Gastroesophageal sphincter (tissue), 4 donors: ENCODE results near the gene VAV1. TPM values are rescaled to one million over a fixed set of nuclear protein-coding genes. Genes with fewer than 3 reads are reported as not detected.
A peak's percentile ranks its signal among the peaks of the same experiment; 100 is the strongest.
"Not testable (repeated sequence)": the region's sequence is repeated elsewhere in the genome, so short reads cannot be mapped to it uniquely, and the experiment has no call there.

ENCODE experiments used
- ATAC-seq: fragments of 150-250 bp; one replicate; pipeline ENCODE4 v1.9.1; 2016; ENCODE audit warnings: mild to moderate bottlenecking, moderate library complexity
- H3K27ac ChIP-seq, 4 donors: fragments of 200-600 bp; sonication (generic) in 3 of 4; 1 replicate in 3 of 4; 2 replicates in 1 of 4; pipeline ENCODE4 v1.5.1; 2016 to 2019
- H3K27me3 ChIP-seq: fragments of 200-600 bp; sonication (generic); one replicate; pipeline ENCODE4 v1.5.1; 2019
- H3K36me3 ChIP-seq, 2 donors: fragments of 200-600 bp; sonication (generic); one replicate each; pipeline ENCODE4 v1.5.1; 2019; ENCODE audit warnings: control low read depth in 1 of 2
- H3K4me1 ChIP-seq, 3 donors: fragments of 200-600 bp; sonication (generic); 1 replicate in 2 of 3; 2 replicates in 1 of 3; pipeline ENCODE4 v1.5.1; 2016 to 2019; ENCODE audit warnings: control low read depth in 2 of 3
- H3K4me3 ChIP-seq, 2 donors: fragments of 200-600 bp; sonication (generic); one replicate each; pipeline ENCODE4 v1.5.1; 2019; ENCODE audit warnings: mild to moderate bottlenecking in 1 of 2, moderate library complexity in 1 of 2
- H3K9me3 ChIP-seq, 3 donors: fragments of 200-600 bp; sonication (generic); one replicate each; pipeline ENCODE4 v1.5.1; 2017 to 2019; ENCODE audit warnings: control low read depth in 2 of 3
- CTCF ChIP-seq, 4 experiments: fragments of 200-600 bp in 2 of 4; fragments of 450-650 bp in 2 of 4; sonication (generic) in 1 of 4; IDR thresholded peaks; one replicate each; pipeline ENCODE4 v1.5.1; 2017 to 2019; ENCODE audit warnings: antibody characterized with exemption in 4 of 4, mild to moderate bottlenecking in 2 of 4, moderate library complexity in 2 of 4
- EP300 ChIP-seq: sonication (generic); formaldehyde crosslinking; IDR thresholded peaks from one replicate; pipeline ENCODE4 v1.6.1; 2017; ENCODE audit warnings: antibody characterized with exemption, mild to moderate bottlenecking
- POLR2A ChIP-seq, 2 donors: fragments of 450-650 bp; IDR thresholded peaks; one replicate each; pipeline ENCODE4 v1.6.1; 2017; ENCODE audit warnings: antibody characterized with exemption in 2 of 2, mild to moderate bottlenecking in 2 of 2, moderate library complexity in 1 of 2
- POLR2AphosphoS5 ChIP-seq: sonication (generic); formaldehyde crosslinking; IDR thresholded peaks from one replicate; pipeline ENCODE4 v1.6.1; 2017; ENCODE audit warnings: antibody characterized with exemption
- WGBS, 2 donors: methylation state at CpG; one replicate each; pipeline ENCODE4 v1.1.5; 2018; ENCODE audit warnings: low coverage in 1 of 2; 5-methylcytosine and 5-hydroxymethylcytosine counted together
- total RNA-seq, 4 donors: library from RNA; depleted of rRNA; stranded (reverse); fragments of >200 nt; gene quantifications; one replicate each; pipeline ENCODE4 v1.1.0, GENCODE V29; 2016

The VAV1 gene
- total RNA-seq, 4 donors from 2014 or later = 2.3 to 7.8 (median 5.7) TPM

GRCh38 chr19:6744381-6745301 is 27.9 kb upstream of the VAV1 start:
- Histone ChIP-seq H3K4me1 (peaks cover 3 to 58% (median 23%) of the 10 kb centered on the region in 3 donors), H3K9me3 (no peaks in the 10 kb centered on the region), H3K4me3 (peak overlapping the region in 1 of 2 donors; percentile 30), H3K27me3 (no peaks in the 10 kb centered on the region), H3K27ac (peak overlapping the region; percentile 72 to 96 (median 92)), H3K36me3 (peaks cover 0 to 66% of the 10 kb centered on the region in 2 donors)
- TF ChIP-seq CTCF (IDR thresholded peaks at IDR 0.05) = peak in 2 of 4 experiments; percentile 21 to 22
- no peak for TF ChIP-seq POLR2A (IDR thresholded peaks at IDR 0.05)
- no peak for TF ChIP-seq EP300
- peak; percentile 74 for TF ChIP-seq POLR2AphosphoS5
- 23% methylated on average over 7 of the region's 41 CpGs; no CpG with 5 or more reads in 1 of the 2 donors for WGBS, 2 donors
- peak; percentile 86 for ATAC-seq

DNA sequence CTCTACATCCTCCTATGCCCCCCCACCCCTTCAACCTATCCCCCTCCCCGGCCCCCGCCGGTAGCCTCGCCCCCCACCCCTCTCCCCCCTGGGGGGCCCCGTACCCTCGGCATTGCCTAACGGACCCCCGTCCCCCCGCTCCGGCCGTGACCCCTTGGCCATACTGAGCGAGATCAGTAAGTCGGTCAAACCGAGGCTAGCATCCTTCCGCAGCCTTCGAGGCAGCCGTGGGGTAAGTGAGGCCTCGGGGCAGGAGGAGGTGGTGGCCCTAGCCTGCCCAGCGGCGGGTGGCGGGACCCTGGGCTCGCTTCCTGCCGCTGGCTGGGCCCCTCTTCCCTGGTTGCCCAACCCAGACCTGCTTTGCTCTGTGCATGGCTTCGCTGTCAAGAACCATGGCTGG is 26.5 kb upstream of the VAV1 start:
- peaks cover 3 to 56% (median 23%) of the 10 kb centered on the region in 3 donors for H3K4me1 ChIP-seq
- TF ChIP-seq EP300 (no peak), POLR2AphosphoS5 (no peak), POLR2A (IDR thresholded peaks at IDR 0.05) (no peak), CTCF (IDR thresholded peaks at IDR 0.05) (no peak)
- no CpG with 5 or more reads among the region's 24 CpGs for WGBS, 2 donors
- no peaks in the 10 kb centered on the region for H3K9me3 ChIP-seq
- no peak for ATAC-seq
- H3K27me3 ChIP-seq = no peaks in the 10 kb centered on the region
- peaks cover 0 to 79% of the 10 kb centered on the region in 2 donors for H3K36me3 ChIP-seq
- H3K4me3 ChIP-seq = no peak overlapping the region
- H3K27ac ChIP-seq = peak overlapping the region in 3 of 4 donors; percentile 50 to 93 (median 92)

DNA sequence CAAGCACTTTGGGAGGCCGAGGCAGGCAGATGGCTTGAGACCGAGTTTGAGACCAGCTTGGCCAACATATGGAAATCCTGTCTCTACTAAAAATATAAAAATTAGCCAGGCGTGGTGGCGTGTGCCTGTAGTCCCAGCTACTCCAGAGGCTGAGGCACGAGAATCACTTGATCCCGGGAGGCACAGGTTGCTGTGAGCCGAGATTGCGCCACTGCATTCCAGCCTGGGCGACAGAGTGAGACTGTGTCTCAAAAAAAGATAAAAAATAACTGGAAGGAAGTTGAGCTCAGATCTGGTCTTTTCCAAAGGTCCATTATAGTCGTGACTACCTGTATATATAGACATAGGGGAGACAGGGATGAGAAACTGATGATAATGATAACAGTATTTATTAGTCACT is 24.0 kb upstream of the VAV1 start:
- H3K27ac ChIP-seq = peak overlapping the region in 2 of 4 donors; percentile 30 to 41
- H3K36me3 ChIP-seq = peaks cover 0 to 81% of the 10 kb centered on the region in 2 donors
- H3K4me1 ChIP-seq = peaks cover 3 to 42% (median 32%) of the 10 kb centered on the region in 3 donors
- H3K27me3 ChIP-seq, H3K4me3 ChIP-seq, H3K9me3 ChIP-seq, ATAC-seq: not testable (repeated sequence)
- 83 to 85% methylated on average over 6 of the region's 10 CpGs for whole genome bisulfite sequencing, 2 donors

DNA sequence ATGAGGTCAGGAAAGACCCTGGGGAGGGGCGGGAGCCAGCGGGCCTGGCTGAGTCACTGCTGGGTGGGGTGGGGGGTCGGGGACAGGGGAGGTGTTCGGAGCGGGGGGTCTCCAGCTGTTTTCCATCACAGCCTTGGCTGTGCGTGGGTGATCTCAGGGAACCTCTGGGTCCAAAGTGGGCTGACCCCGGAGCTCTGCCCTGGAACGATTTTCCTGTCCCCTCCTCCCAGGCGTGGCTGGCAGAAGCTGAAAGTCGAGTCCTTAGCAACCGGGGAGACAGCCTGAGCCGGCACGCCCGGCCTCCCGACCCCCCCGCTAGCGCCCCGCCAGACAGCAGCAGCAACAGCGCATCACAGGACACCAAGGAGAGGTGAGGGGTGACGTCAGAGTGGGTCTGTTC is 22.4 kb upstream of the VAV1 start:
- WGBS, 2 donors = no CpG with 5 or more reads among the region's 20 CpGs
- H3K4me1 ChIP-seq = peaks cover 0 to 32% (median 19%) of the 10 kb centered on the region in 3 donors
- TF ChIP-seq POLR2AphosphoS5 = no peak
- TF ChIP-seq POLR2A (IDR thresholded peaks at IDR 0.05) = no peak
- TF ChIP-seq EP300 = no peak
- no peak for TF ChIP-seq CTCF (IDR thresholded peaks at IDR 0.05)
- peaks cover 0 to 71% of the 10 kb centered on the region in 2 donors for H3K36me3 ChIP-seq
- no peak overlapping the region for H3K4me3 ChIP-seq
- H3K27ac ChIP-seq = peak overlapping the region in 3 of 4 donors; percentile 56 to 67 (median 59)
- H3K27me3 ChIP-seq = no peaks in the 10 kb centered on the region
- H3K9me3 ChIP-seq = no peaks in the 10 kb centered on the region
- ATAC-seq = peak; percentile 60

DNA sequence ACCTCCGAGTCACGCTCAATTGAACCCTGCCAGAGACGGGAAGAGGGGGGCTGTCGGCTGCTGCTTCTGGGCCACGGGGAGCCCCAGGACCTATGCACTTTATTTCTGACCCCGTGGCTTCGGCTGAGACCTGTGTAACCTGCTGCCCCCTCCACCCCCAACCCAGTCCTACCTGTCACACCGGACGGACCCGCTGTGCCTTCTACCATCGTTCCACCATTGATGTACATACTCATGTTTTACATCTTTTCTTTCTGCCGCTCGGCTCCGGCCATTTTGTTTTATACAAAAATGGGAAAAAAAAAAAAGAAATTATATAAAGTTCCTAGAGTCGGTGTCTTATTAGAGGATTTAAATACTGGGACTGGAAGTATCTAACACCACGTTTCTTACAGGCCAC is 21.3 kb upstream of the VAV1 start:
- WGBS, 2 donors = 50 to 84% methylated on average over 1 to 16 of the region's 16 CpGs
- Histone ChIP-seq H3K27ac (peak overlapping the region in 1 of 4 donors; percentile 67), H3K9me3 (no peaks in the 10 kb centered on the region), H3K4me3 (no peak overlapping the region), H3K27me3 (no peaks in the 10 kb centered on the region), H3K36me3 (peaks cover 0 to 64% of the 10 kb centered on the region in 2 donors), H3K4me1 (peaks cover 0 to 21% (median 10%) of the 10 kb centered on the region in 3 donors)
- TF ChIP-seq POLR2A (IDR thresholded peaks at IDR 0.05) (no peak), CTCF (IDR thresholded peaks at IDR 0.05) (no peak), POLR2AphosphoS5 (no peak), EP300 (no peak)
- ATAC-seq = no peak
